Panc1 (cell line): ENCODE results near the gene FCHSD1. TPM values are rescaled to one million over a fixed set of nuclear protein-coding genes. Genes with fewer than 3 reads are reported as not detected.

Experiments
- ATAC-seq: fragments of 200-7000 bp; cut with Tn5 transposase; 2 replicates; pipeline ENCODE4 v1.9.1; 2020; ENCODE audit warnings: mild to moderate bottlenecking, moderate library complexity
- BruUV-seq: library from RNA; stranded (reverse); fragments of 400-500 nt; replicated peaks from 2 replicates; lab custom pipeline; 2021; lab: Mats Ljungman, UMichigan
- CTCF ChIA-PET: fragments of 300-600 bp; sonication (Branson Sonifier 250); formaldehyde crosslinking; loops from one replicate; lab custom pipeline; 2022; ENCODE audit warnings: antibody characterized with exemption; lab: Charles Lee
- POLR2A ChIA-PET: fragments of 300-600 bp; sonication (Branson Sonifier 250); formaldehyde crosslinking; loops from one replicate; lab custom pipeline; 2022; ENCODE audit warnings: antibody characterized with exemption; lab: Charles Lee
- DNase-seq: peaks from one replicate; pipeline ENCODE4 v3.0.0-alpha.2; 2010; ENCODE audit warnings: low read depth, low spot score
- H3K27ac ChIP-seq: 2 replicates; pipeline ENCODE4 v1.5.1; 2011; ENCODE audit warnings: mild to moderate bottlenecking, low read length, inconsistent platforms
- H3K27me3 ChIP-seq: fragments of 200-500 bp; sonication (Bioruptor generic); 2 replicates; pipeline ENCODE4 v1.6.0; 2014; ENCODE audit warnings: low read length, inconsistent platforms; ENCODE audit not compliant: control insufficient read depth, insufficient read depth
- H3K36me3 ChIP-seq: fragments of 200-500 bp; sonication (Bioruptor generic); 2 replicates; pipeline ENCODE4 v1.5.1; 2014; ENCODE audit warnings: inconsistent platforms, mild to moderate bottlenecking, low read length, moderate library complexity; ENCODE audit not compliant: control insufficient read depth, insufficient read depth
- H3K4me1 ChIP-seq: 2 replicates; pipeline ENCODE4 v1.5.1; 2011; ENCODE audit warnings: inconsistent platforms, mild to moderate bottlenecking, low read length, moderate library complexity; ENCODE audit not compliant: control insufficient read depth, insufficient read depth
- H3K4me3 ChIP-seq, 2 experiments: 2 replicates each; pipeline ENCODE4 v1.5.1; 2011 to 2012; ENCODE audit warnings: low read depth in 2 of 2, low read length in 2 of 2, mild to moderate bottlenecking in 2 of 2, inconsistent platforms in 1 of 2, moderate library complexity in 1 of 2
- H3K9me3 ChIP-seq: fragments of 200-500 bp; sonication (Bioruptor generic); 2 replicates; pipeline ENCODE4 v1.5.1; 2014; ENCODE audit warnings: low read depth, mild to moderate bottlenecking, inconsistent platforms, low read length, moderate library complexity; ENCODE audit not compliant: control insufficient read depth, insufficient read depth
- POLR2AphosphoS5 ChIP-seq: IDR thresholded peaks from 2 replicates; pipeline ENCODE4 v1.6.1; 2012; ENCODE audit warnings: mild to moderate bottlenecking, low read depth, low read length, moderate library complexity
- SIN3A ChIP-seq: IDR thresholded peaks from 2 replicates; pipeline ENCODE4 v1.6.1; 2012; ENCODE audit warnings: low read depth, mild to moderate bottlenecking, low read length, moderate library complexity, borderline replicate concordance; ENCODE audit not compliant: insufficient read depth
- TCF7L2 ChIP-seq: IDR thresholded peaks from 2 replicates; pipeline ENCODE4 v1.6.1; 2011; ENCODE audit warnings: mild to moderate bottlenecking, low read depth, low read length, inconsistent platforms
- in situ Hi-C: cut with HindIII; loops from 2 replicates; pipeline ENCODE4 v1.10.0; 2016; ENCODE audit warnings: low sequenced_read_pairs, low pct_unique_long_range_greater_than_20kb
- intact Hi-C: fragments of 100-400 bp; cut with micrococcal nuclease; formaldehyde crosslinking; loops from one replicate; pipeline ENCODE4 v1.10.0; 2022; ENCODE audit not compliant: unreplicated experiment
- total RNA-seq: library from RNA; stranded (reverse); gene quantifications from one replicate; pipeline ENCODE4 v1.2.1, GENCODE V29; 2021; ENCODE audit not compliant: unreplicated experiment
- TF ChIP-seq, protein P1 (sequence below), 2 experiments: IDR thresholded peaks; 2 replicates each; pipeline ENCODE4 v1.6.1; 2011 to 2012; ENCODE audit warnings: low read depth in 2 of 2, control low read depth in 1 of 2, low read length in 1 of 2, mild to moderate bottlenecking in 1 of 2, moderate library complexity in 1 of 2; ENCODE audit not compliant: insufficient read depth in 1 of 2
- TF ChIP-seq, protein P2 (sequence below): fragments of 450-650 bp; IDR thresholded peaks from 2 replicates; pipeline ENCODE4 v1.5.1; 2017; ENCODE audit warnings: mild to moderate bottlenecking

FCHSD1 gene
- total RNA-seq, 1 experiment from 2014 or later, result 32.8 TPM

DNA sequence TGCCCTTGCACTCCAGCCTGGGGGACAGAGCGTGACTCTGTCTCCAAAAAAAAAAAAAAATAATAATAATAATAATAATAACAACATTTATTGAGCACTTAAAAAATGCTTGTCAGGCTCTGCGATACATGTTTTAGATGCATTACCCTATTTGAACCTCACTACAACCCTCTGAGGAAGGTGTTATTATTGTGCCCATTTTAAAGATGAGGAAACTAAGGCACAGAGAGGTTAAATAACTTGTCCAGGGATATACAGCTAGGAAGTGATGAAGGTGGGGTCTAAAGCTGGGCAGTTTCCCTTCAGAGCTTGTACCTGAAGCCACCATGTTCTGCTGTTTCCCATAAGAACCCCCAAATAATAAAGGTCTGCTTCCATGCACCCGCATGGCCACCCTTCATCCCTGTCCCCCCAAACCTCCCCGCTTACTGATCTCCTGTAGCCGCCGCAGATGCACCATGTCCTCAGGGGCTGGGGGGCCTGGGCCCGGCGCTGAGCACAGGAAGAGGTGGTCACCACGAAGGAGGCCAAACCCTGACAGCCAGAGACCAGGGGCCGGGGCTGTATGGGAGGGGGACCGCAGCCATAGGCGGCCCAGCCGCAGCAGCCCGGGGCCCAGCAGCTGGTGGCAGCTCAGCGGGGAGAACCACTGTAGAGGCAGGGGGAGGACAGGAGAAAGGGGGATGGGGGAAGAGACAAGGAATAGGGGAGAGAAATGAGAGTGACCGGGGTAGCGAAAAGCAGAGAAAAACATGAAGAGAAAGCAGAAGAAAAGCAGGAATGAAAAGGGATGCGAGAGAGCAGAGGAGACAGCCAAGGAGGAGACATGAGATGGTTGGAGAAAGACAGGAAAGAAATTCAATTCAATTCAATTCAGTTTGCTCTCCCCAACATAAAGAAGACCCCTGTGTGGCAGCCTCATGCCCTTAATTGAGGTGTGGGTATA lies 15.1 kb upstream of the FCHSD1 start:
- no peak for DNase-seq
- no peaks in the 10 kb centered on the region for H3K27me3 ChIP-seq
- no peak overlapping the region for H3K27ac ChIP-seq
- no peak overlapping the region for H3K4me3 ChIP-seq
- no TSS peak for BruUV-seq
- TF ChIP-seq SIN3A (no peak), POLR2AphosphoS5 (no peak), TCF7L2 (no peak)
- TF ChIP-seq, protein P1, sequence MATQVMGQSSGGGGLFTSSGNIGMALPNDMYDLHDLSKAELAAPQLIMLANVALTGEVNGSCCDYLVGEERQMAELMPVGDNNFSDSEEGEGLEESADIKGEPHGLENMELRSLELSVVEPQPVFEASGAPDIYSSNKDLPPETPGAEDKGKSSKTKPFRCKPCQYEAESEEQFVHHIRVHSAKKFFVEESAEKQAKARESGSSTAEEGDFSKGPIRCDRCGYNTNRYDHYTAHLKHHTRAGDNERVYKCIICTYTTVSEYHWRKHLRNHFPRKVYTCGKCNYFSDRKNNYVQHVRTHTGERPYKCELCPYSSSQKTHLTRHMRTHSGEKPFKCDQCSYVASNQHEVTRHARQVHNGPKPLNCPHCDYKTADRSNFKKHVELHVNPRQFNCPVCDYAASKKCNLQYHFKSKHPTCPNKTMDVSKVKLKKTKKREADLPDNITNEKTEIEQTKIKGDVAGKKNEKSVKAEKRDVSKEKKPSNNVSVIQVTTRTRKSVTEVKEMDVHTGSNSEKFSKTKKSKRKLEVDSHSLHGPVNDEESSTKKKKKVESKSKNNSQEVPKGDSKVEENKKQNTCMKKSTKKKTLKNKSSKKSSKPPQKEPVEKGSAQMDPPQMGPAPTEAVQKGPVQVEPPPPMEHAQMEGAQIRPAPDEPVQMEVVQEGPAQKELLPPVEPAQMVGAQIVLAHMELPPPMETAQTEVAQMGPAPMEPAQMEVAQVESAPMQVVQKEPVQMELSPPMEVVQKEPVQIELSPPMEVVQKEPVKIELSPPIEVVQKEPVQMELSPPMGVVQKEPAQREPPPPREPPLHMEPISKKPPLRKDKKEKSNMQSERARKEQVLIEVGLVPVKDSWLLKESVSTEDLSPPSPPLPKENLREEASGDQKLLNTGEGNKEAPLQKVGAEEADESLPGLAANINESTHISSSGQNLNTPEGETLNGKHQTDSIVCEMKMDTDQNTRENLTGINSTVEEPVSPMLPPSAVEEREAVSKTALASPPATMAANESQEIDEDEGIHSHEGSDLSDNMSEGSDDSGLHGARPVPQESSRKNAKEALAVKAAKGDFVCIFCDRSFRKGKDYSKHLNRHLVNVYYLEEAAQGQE (IDR thresholded peaks at IDR 0.05; ENCODE audit: insufficient read depth in 1 of 2, low read depth in 2 of 2, low read length in 1 of 2), result no peak
- TF ChIP-seq, protein P2, sequence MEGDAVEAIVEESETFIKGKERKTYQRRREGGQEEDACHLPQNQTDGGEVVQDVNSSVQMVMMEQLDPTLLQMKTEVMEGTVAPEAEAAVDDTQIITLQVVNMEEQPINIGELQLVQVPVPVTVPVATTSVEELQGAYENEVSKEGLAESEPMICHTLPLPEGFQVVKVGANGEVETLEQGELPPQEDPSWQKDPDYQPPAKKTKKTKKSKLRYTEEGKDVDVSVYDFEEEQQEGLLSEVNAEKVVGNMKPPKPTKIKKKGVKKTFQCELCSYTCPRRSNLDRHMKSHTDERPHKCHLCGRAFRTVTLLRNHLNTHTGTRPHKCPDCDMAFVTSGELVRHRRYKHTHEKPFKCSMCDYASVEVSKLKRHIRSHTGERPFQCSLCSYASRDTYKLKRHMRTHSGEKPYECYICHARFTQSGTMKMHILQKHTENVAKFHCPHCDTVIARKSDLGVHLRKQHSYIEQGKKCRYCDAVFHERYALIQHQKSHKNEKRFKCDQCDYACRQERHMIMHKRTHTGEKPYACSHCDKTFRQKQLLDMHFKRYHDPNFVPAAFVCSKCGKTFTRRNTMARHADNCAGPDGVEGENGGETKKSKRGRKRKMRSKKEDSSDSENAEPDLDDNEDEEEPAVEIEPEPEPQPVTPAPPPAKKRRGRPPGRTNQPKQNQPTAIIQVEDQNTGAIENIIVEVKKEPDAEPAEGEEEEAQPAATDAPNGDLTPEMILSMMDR, result no peak
- intact Hi-C loops, result loop anchor here (10.0 kb wide), 1 partner anchor 299 kb away; the partner anchor contains the start of gene RNF14
- in situ Hi-C loops, result no loop called here
- POLR2A ChIA-PET, result no interaction called here
- no peak for ATAC-seq
- H3K9me3 ChIP-seq, result no peaks in the 10 kb centered on the region
- 0 out of 2 replicates have a peak, but pooled peaks cover 3% of the 10 kb centered on the region for H3K4me1 ChIP-seq
- H3K36me3 ChIP-seq, result no peaks in the 10 kb centered on the region
- CTCF ChIA-PET, result interaction anchor here (0.6 kb wide), 1 partner anchor 74 kb away, joined by 3 read pairs; no protein-coding TSS in a partner anchor

DNA sequence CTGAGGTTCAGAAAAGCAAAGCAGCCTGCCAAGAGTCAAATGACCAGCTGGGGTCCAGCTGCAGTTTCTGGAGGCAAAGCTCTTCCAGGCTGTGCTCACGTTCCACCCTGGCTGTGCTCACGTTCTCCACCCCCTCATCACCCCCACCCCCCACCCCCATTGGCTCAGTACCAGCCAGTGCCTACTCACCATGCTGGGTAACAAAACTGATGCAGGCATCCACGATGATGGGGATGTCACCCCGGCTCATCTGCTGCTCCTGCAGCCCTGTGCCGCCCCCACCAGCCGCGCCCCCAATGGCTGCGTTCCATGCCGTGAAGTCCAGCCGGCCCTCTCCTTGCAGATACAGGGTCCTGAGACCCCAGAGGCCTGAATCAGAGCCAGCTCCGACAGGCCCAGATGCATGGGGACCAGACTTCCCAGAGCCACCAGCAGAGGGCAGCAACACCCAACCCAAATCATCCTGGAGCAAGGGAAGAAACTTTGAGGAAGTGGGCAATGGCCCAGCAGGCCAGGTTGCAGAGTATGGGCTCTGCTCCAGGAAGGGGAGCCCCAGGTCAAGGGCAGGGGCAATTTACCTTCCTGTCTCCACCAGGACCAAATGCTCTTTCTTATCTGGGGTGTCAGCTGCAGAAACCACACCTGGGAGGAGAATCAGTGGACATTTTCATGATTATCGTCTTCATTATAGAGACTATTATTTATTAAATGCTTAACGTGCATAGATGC lies 13.7 kb upstream of the FCHSD1 start:
- POLR2A ChIA-PET, result no interaction called here
- in situ Hi-C loops, result no loop called here
- Histone ChIP-seq H3K9me3 (no peaks in the 10 kb centered on the region), H3K27ac (no peak overlapping the region), H3K4me1 (0 out of 2 replicates have a peak, but pooled peaks cover 3% of the 10 kb centered on the region), H3K36me3 (no peaks in the 10 kb centered on the region), H3K4me3 (no peak overlapping the region), H3K27me3 (no peaks in the 10 kb centered on the region)
- CTCF ChIA-PET, result interaction anchor here (0.6 to 1.2 kb wide), 4 partner anchors 17 to 296 kb away, joined by 3 to 9 read pairs (median 6); partner anchors contain the start of gene ARAP3
- peak; percentile 41 for DNase-seq
- TF ChIP-seq, protein P2, result peak; percentile 95
- TF ChIP-seq, protein P1 (IDR thresholded peaks at IDR 0.05; ENCODE audit: insufficient read depth in 1 of 2, low read depth in 2 of 2, low read length in 1 of 2), result no peak
- ATAC-seq, result peak; percentile 94
- intact Hi-C loops, result loop anchor here (10.0 kb wide), 1 partner anchor 300 kb away; the partner anchor contains the start of gene RNF14
- BruUV-seq, result no TSS peak
